HCT116 (cell line): ENCODE results near the gene SMTNL2. TPM values are rescaled to one million over a fixed set of nuclear protein-coding genes. Genes with fewer than 3 reads are reported as not detected.

Source experiments
- ATAC-seq: fragments of 200-7000 bp; cut with Tn5 transposase; 2 replicates; pipeline ENCODE4 v1.9.1; 2020; ENCODE audit warnings: mild to moderate bottlenecking, moderate library complexity
- BruUV-seq: library from RNA; stranded (reverse); fragments of 400-500 nt; replicated peaks from 2 replicates; lab custom pipeline; 2021; lab: Mats Ljungman, UMichigan
- CTCF ChIA-PET: fragments of 300-600 bp; sonication (Branson Sonifier 250); formaldehyde crosslinking; loops from one replicate; lab custom pipeline; 2021; ENCODE audit warnings: antibody characterized with exemption; lab: Charles Lee
- POLR2A ChIA-PET: fragments of 300-600, 350-600 bp; sonication (Branson Sonifier 250); formaldehyde crosslinking; loops from one replicate; lab custom pipeline; 2021; ENCODE audit warnings: antibody characterized with exemption; lab: Charles Lee
- RAD21 ChIA-PET, 2 experiments: fragments of 300-600 bp; sonication (Branson Sonifier 250); formaldehyde crosslinking; loops; one replicate each; lab custom pipeline; 2023; ENCODE audit warnings: low total read pairs in 2 of 2; ENCODE audit not compliant: uncharacterized antibody in 2 of 2, unreplicated experiment in 2 of 2, low non-redundant PET in 1 of 2; lab: Charles Lee
- DNase-seq: peaks from one replicate; pipeline ENCODE4 v3.0.0-alpha.2; 2010; ENCODE audit warnings: low read depth, low spot score
- H2AFZ ChIP-seq: fragments of 200-600 bp; shearing (Covaris generic), sonication (generic); 2 replicates; pipeline ENCODE4 v1.6.1; 2017; ENCODE audit warnings: low read depth, mixed run types, mixed read lengths, antibody characterized with exemption, low read length; ENCODE audit not compliant: poor library complexity, severe bottlenecking
- H3K27ac ChIP-seq: 2 replicates; pipeline ENCODE4 v1.5.1; 2012; ENCODE audit warnings: low read depth, low read length
- H3K27me3 ChIP-seq: fragments of 200-600 bp; sonication (generic); 2 replicates; pipeline ENCODE4 v1.6.1; 2016; ENCODE audit warnings: mixed run types, low read length, mixed read lengths; ENCODE audit not compliant: insufficient read depth
- H3K36me3 ChIP-seq, 2 experiments: fragments of 200-500 bp in 1 of 2; fragments of 200-600 bp in 1 of 2; sonication (Bioruptor generic) in 1 of 2; sonication (generic) in 1 of 2; 2 replicates each; pipeline versions ENCODE4 v1.5.1 to v1.6.1; 2014 to 2016; ENCODE audit warnings: low read length in 2 of 2, inconsistent platforms in 1 of 2, mixed read lengths in 1 of 2, mixed run types in 1 of 2; ENCODE audit not compliant: insufficient read depth in 2 of 2, control insufficient read depth in 1 of 2
- H3K4me1 ChIP-seq, 2 experiments: fragments of 200-600 bp in 1 of 2; sonication (generic) in 1 of 2; 2 replicates each; pipeline versions ENCODE4 v1.5.1 to v1.6.1; 2012 to 2017; ENCODE audit warnings: low read length in 2 of 2, inconsistent platforms in 1 of 2, mild to moderate bottlenecking in 1 of 2, mixed read lengths in 1 of 2, mixed run types in 1 of 2, moderate library complexity in 1 of 2; ENCODE audit not compliant: insufficient read depth in 2 of 2, control insufficient read depth in 1 of 2
- H3K4me2 ChIP-seq: fragments of 200-600 bp; sonication (generic); 2 replicates; pipeline ENCODE4 v1.6.1; 2017; ENCODE audit warnings: mixed run types, low read length, mixed read lengths
- H3K4me3 ChIP-seq, 2 experiments: fragments of 200-600 bp in 1 of 2; sonication (generic) in 1 of 2; replicated peaks in 1 of 2; 2 replicates each; pipeline ENCODE4 v1.5.1; 2011 to 2016; ENCODE audit warnings: low read length in 2 of 2, control low read depth in 1 of 2, low read depth in 1 of 2, mild to moderate bottlenecking in 1 of 2, mixed read lengths in 1 of 2, mixed run types in 1 of 2
- H3K79me2 ChIP-seq: fragments of 200-600 bp; sonication (generic); 2 replicates; pipeline ENCODE4 v1.6.1; 2017; ENCODE audit warnings: mild to moderate bottlenecking, mixed run types, low read length, moderate library complexity, mixed read lengths; ENCODE audit not compliant: insufficient read depth
- H3K9ac ChIP-seq: fragments of 200-600 bp; sonication (generic); 2 replicates; pipeline ENCODE4 v1.6.1; 2016; ENCODE audit warnings: low read length, mixed read lengths
- H3K9me2 ChIP-seq: fragments of 200-600 bp; sonication (generic), shearing (Covaris generic); 2 replicates; pipeline ENCODE4 v1.6.1; 2017; ENCODE audit warnings: mixed run types, mild to moderate bottlenecking, moderate library complexity; ENCODE audit not compliant: insufficient read depth
- H3K9me3 ChIP-seq, 2 experiments: fragments of 200-500 bp in 1 of 2; fragments of 200-600 bp in 1 of 2; sonication (Bioruptor generic) in 1 of 2; sonication (generic) in 1 of 2; 2 replicates each; pipeline ENCODE4 v1.6.1; 2014 to 2017; ENCODE audit warnings: low read length in 2 of 2, mixed read lengths in 2 of 2, inconsistent platforms in 1 of 2, low read depth in 1 of 2, mild to moderate bottlenecking in 1 of 2, mixed run types in 1 of 2, moderate library complexity in 1 of 2; ENCODE audit not compliant: control insufficient read depth in 1 of 2, insufficient read depth in 1 of 2
- H4K20me1 ChIP-seq: fragments of 200-600 bp; sonication (generic), shearing (Covaris generic); 2 replicates; pipeline ENCODE4 v1.6.1; 2017; ENCODE audit warnings: mixed run types, mild to moderate bottlenecking, moderate library complexity; ENCODE audit not compliant: insufficient read depth
- ATF3 ChIP-seq: IDR thresholded peaks from 2 replicates; pipeline ENCODE4 v1.6.1; 2012
- CBX3 ChIP-seq: IDR thresholded peaks from 2 replicates; pipeline ENCODE4 v1.6.1; 2012; ENCODE audit warnings: low read depth
- EZH2 ChIP-seq: fragments of 200-600 bp; sonication (generic); IDR thresholded peaks from 2 replicates; pipeline ENCODE4 v1.6.1; 2017; ENCODE audit warnings: antibody characterized with exemption, mixed run types
- EZH2phosphoT487 ChIP-seq: fragments of 200-600 bp; IDR thresholded peaks from 2 replicates; pipeline ENCODE4 v1.6.1; 2018; ENCODE audit warnings: antibody characterized with exemption, borderline replicate concordance
- FOSL1 ChIP-seq: IDR thresholded peaks from 2 replicates; pipeline ENCODE4 v1.6.1; 2012; ENCODE audit warnings: low read depth
- POLR2A ChIP-seq: IDR thresholded peaks from 2 replicates; pipeline ENCODE4 v1.7.0; 2011; ENCODE audit warnings: borderline replicate concordance; ENCODE audit not compliant: insufficient read depth, insufficient read length; ENCODE audit errors: extremely low read depth
- RAD21 ChIP-seq: IDR thresholded peaks from 2 replicates; pipeline ENCODE4 v1.6.1; 2012; ENCODE audit warnings: low read depth, mild to moderate bottlenecking
- SIN3A ChIP-seq: IDR thresholded peaks from 2 replicates; pipeline ENCODE4 v1.6.1; 2012; ENCODE audit warnings: low read depth
- SP1 ChIP-seq: IDR thresholded peaks from 2 replicates; pipeline ENCODE4 v1.6.1; 2012; ENCODE audit warnings: low read depth
- SRF ChIP-seq: IDR thresholded peaks from 2 replicates; pipeline ENCODE4 v1.6.1; 2012; ENCODE audit warnings: low read depth
- TCF7L2 ChIP-seq: IDR thresholded peaks from 2 replicates; pipeline ENCODE4 v1.7.0; 2011; ENCODE audit warnings: borderline replicate concordance, inconsistent platforms; ENCODE audit not compliant: insufficient read depth, insufficient read length; ENCODE audit errors: extremely low read depth
- YY1 ChIP-seq: IDR thresholded peaks from 2 replicates; pipeline ENCODE4 v1.6.1; 2011; ENCODE audit warnings: low read length, low read depth, moderate library complexity, mild to moderate bottlenecking; ENCODE audit not compliant: insufficient replicate concordance; ENCODE audit errors: extremely low read depth
- ZBTB33 ChIP-seq: IDR thresholded peaks from 2 replicates; pipeline ENCODE4 v1.6.1; 2011; ENCODE audit warnings: mild to moderate bottlenecking, low read length, moderate library complexity; ENCODE audit not compliant: insufficient replicate concordance; ENCODE audit errors: extremely low read depth
- ZFX ChIP-seq: fragments of 450-650 bp; IDR thresholded peaks from 2 replicates; pipeline ENCODE4 v1.6.1; 2017
- intact Hi-C: fragments of 100-400 bp; cut with micrococcal nuclease; formaldehyde crosslinking; loops from 2 replicates; pipeline ENCODE4 v1.10.0; 2022
- total RNA-seq: library from RNA; stranded (reverse); gene quantifications from one replicate; pipeline ENCODE4 v1.2.1, GENCODE V29; 2021; ENCODE audit not compliant: unreplicated experiment

SMTNL2 gene
- total RNA-seq, 1 experiment from 2014 or later: 2.3 TPM

- no peak for DNase-seq
- RAD21 ChIA-PET: no interaction called here
- no peaks in the 10 kb centered on the region for H3K9me3 ChIP-seq
- TF ChIP-seq ATF3 (no peak), EZH2 (no peak), FOSL1 (no peak), SIN3A (no peak), YY1 (no peak), SRF (no peak), RAD21 (no peak), ZBTB33 (no peak), CBX3 (no peak), SP1 (no peak), POLR2A (no peak), EZH2phosphoT487 (no peak), ZFX (no peak), TCF7L2 (no peak)
- TF ChIP-seq, all 23 proteins: peak for 0
- H3K4me3 ChIP-seq: no peak overlapping the region
- BruUV-seq: no TSS peak
- no peaks in the 10 kb centered on the region for H4K20me1 ChIP-seq
- no peak overlapping the region for H2AFZ ChIP-seq
- POLR2A ChIA-PET: no interaction called here
- intact Hi-C loops: no loop called here
- no peak for ATAC-seq
- CTCF ChIA-PET: no interaction called here
- no peaks in the 10 kb centered on the region for H3K79me2 ChIP-seq
- no peak overlapping the region for H3K9ac ChIP-seq
- H3K4me1 ChIP-seq: 0 out of 4 replicates have a peak, but pooled peaks cover 0 to 3% of the 10 kb centered on the region in 2 experiments
- no peaks in the 10 kb centered on the region for H3K9me2 ChIP-seq
- no peak overlapping the region for H3K27ac ChIP-seq
- no peaks in the 10 kb centered on the region for H3K36me3 ChIP-seq
- H3K4me2 ChIP-seq: no peak overlapping the region
- H3K27me3 ChIP-seq: no peaks in the 10 kb centered on the region
These were observed 73.3 kb downstream of the SMTNL2 start for GRCh38 chr17:4657678-4658077.

Other genes with a start within 250 kb of the SMTNL2 start
- 80.6 TPM for gene UBE2G1, start 217.9 kb upstream of the SMTNL2 start, total RNA-seq
- 0.37 TPM for gene SPNS3, start 150.6 kb upstream of the SMTNL2 start, total RNA-seq
- 1.6 TPM for gene SPNS2, start 85.6 kb upstream of the SMTNL2 start, total RNA-seq
- 130 TPM for gene MYBBP1A, start 29.1 kb upstream of the SMTNL2 start, total RNA-seq
- 0.10 TPM for gene GGT6, start 24.0 kb upstream of the SMTNL2 start, total RNA-seq
- gene ALOX15, start 57.1 kb downstream of the SMTNL2 start, total RNA-seq: 0.57 TPM
- 93.4 TPM for gene PELP1, start 119.6 kb downstream of the SMTNL2 start, total RNA-seq
- 70.8 TPM for gene ARRB2, start 126.1 kb downstream of the SMTNL2 start, total RNA-seq
- gene MED11, start 146.9 kb downstream of the SMTNL2 start, total RNA-seq: 13.7 TPM
- gene ZMYND15, start 155.3 kb downstream of the SMTNL2 start, total RNA-seq: 2.8 TPM
- 44.8 TPM for gene CXCL16, start 155.4 kb downstream of the SMTNL2 start, total RNA-seq
- gene TM4SF5, start 187.4 kb downstream of the SMTNL2 start, total RNA-seq: not detected
- 0.76 TPM for gene VMO1, start 201.8 kb downstream of the SMTNL2 start, total RNA-seq
- gene GLTPD2, start 204.4 kb downstream of the SMTNL2 start, total RNA-seq: not detected
- gene PSMB6, start 211.6 kb downstream of the SMTNL2 start, total RNA-seq: 221 TPM
- gene PLD2, start 222.6 kb downstream of the SMTNL2 start, total RNA-seq: 47.7 TPM
- gene MINK1, start 248.8 kb downstream of the SMTNL2 start, total RNA-seq: 85.2 TPM